Mucosa of rectum (tissue), 2 donors: ENCODE data around the gene GNAI2.
"Not testable (repeated sequence)": the region's sequence is repeated elsewhere in the genome, so short reads cannot be mapped to it uniquely, and the experiment has no call there.

Source experiments
- H3K27ac ChIP-seq, 2 donors: one replicate each; pipeline ENCODE4 v1.7.0; 2013; ENCODE audit warnings: inconsistent platforms in 2 of 2, low read depth in 2 of 2, low read length in 2 of 2
- H3K27me3 ChIP-seq, 2 donors: one replicate each; pipeline ENCODE4 v1.7.0; 2013; ENCODE audit warnings: low read length in 2 of 2; ENCODE audit not compliant: control insufficient read depth in 2 of 2, insufficient read depth in 2 of 2
- H3K36me3 ChIP-seq, 2 donors: one replicate each; pipeline ENCODE4 v1.7.0; 2013; ENCODE audit warnings: low read length in 2 of 2; ENCODE audit not compliant: control insufficient read depth in 2 of 2, insufficient read depth in 2 of 2
- H3K4me1 ChIP-seq, 2 donors: one replicate each; pipeline ENCODE4 v1.7.0; 2013; ENCODE audit warnings: low read length in 2 of 2, mild to moderate bottlenecking in 1 of 2; ENCODE audit not compliant: control insufficient read depth in 2 of 2, insufficient read depth in 2 of 2
- H3K4me3 ChIP-seq, 2 donors: one replicate each; pipeline ENCODE4 v1.7.0; 2013; ENCODE audit warnings: low read length in 2 of 2
- H3K9ac ChIP-seq, 2 donors: one replicate each; pipeline ENCODE4 v1.7.0; 2013; ENCODE audit warnings: low read length in 2 of 2, low read depth in 1 of 2, mild to moderate bottlenecking in 1 of 2
- H3K9me3 ChIP-seq, 2 donors: one replicate each; pipeline ENCODE4 v1.7.0; 2013; ENCODE audit warnings: low read length in 2 of 2; ENCODE audit not compliant: control insufficient read depth in 2 of 2
- donor health status: healthy.
- donor health status: Normal muscosa, but diverticular disease.

The GNAI2 gene

GRCh38 chr3:50268276-50268675, 32.3 kb downstream of the GNAI2 start:
- Histone ChIP-seq H3K27me3 (no peaks in the 10 kb centered on the region), H3K9ac (peak overlapping the region; percentile 75 to 93), H3K4me1 (peaks cover 66 to 75% of the 10 kb centered on the region in 2 donors), H3K27ac (peak overlapping the region; percentile 96 to 97), H3K36me3 (peaks cover 0 to 3% of the 10 kb centered on the region in 2 donors), H3K4me3 (peak overlapping the region; percentile 71 to 79), H3K9me3 (no peaks in the 10 kb centered on the region)

- Histone ChIP-seq H3K4me1 (peaks cover 70 to 79% of the 10 kb centered on the region in 2 donors), H3K36me3 (peaks cover 0 to 3% of the 10 kb centered on the region in 2 donors), H3K27ac (peak within 1 kb of the TSS; percentile 96 to 97), H3K27me3 (peaks cover 0 to 1% of the 10 kb centered on the region in 2 donors), H3K9me3 (no peaks in the 10 kb centered on the region), H3K4me3 (peak within 1 kb of the TSS; percentile 71 to 79), H3K9ac (peak within 1 kb of the TSS; percentile 93 to 94)
Measured at GRCh38 chr3:50268703-50269451, 32.9 kb downstream of the GNAI2 start, which contains the start of gene SEMA3B. Gene SEMA3B (plus strand): TSS chr3:50269147. CDS start chr3:50269241, 94 bp downstream.

DNA sequence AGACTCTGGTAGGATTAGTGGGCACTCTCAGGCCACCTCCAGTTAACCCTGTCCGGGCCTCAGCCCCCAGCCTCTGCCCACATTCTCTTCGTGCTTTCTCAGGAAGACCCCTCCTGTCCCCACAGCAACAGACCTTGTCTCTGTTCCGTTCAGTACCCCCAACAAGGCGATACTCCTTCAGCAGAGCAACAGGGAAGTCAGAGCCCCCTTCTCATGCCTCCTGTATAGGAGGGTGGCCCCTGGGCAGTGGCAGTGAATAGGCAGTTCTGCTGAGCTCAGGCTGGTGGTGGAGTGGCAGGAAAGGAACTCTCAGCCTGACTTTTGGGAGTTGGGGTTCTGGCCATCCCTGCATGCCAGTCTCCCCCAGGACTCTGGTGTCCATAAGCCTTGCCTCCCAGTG, 33.5 kb downstream of the GNAI2 start:
- H3K4me3 ChIP-seq = peak overlapping the region; percentile 71 to 79
- H3K27ac ChIP-seq = peak overlapping the region; percentile 96 to 97
- peaks cover 71 to 78% of the 10 kb centered on the region in 2 donors for H3K4me1 ChIP-seq
- H3K9me3 ChIP-seq = no peaks in the 10 kb centered on the region
- peaks cover 0 to 3% of the 10 kb centered on the region in 2 donors for H3K36me3 ChIP-seq
- peak overlapping the region; percentile 93 to 94 for H3K9ac ChIP-seq
- H3K27me3 ChIP-seq = peaks cover 0 to 3% of the 10 kb centered on the region in 2 donors

GRCh38 chr3:50269977-50270413, 34.0 kb downstream of the GNAI2 start:
- Histone ChIP-seq H3K27me3 (peaks cover 0 to 5% of the 10 kb centered on the region in 2 donors), H3K9ac (peak overlapping the region; percentile 93 to 94), H3K27ac (peak overlapping the region; percentile 96 to 97), H3K9me3 (no peaks in the 10 kb centered on the region), H3K4me1 (peaks cover 68 to 75% of the 10 kb centered on the region in 2 donors), H3K4me3 (peak overlapping the region; percentile 71 to 79), H3K36me3 (peaks cover 0 to 5% of the 10 kb centered on the region in 2 donors)

DNA sequence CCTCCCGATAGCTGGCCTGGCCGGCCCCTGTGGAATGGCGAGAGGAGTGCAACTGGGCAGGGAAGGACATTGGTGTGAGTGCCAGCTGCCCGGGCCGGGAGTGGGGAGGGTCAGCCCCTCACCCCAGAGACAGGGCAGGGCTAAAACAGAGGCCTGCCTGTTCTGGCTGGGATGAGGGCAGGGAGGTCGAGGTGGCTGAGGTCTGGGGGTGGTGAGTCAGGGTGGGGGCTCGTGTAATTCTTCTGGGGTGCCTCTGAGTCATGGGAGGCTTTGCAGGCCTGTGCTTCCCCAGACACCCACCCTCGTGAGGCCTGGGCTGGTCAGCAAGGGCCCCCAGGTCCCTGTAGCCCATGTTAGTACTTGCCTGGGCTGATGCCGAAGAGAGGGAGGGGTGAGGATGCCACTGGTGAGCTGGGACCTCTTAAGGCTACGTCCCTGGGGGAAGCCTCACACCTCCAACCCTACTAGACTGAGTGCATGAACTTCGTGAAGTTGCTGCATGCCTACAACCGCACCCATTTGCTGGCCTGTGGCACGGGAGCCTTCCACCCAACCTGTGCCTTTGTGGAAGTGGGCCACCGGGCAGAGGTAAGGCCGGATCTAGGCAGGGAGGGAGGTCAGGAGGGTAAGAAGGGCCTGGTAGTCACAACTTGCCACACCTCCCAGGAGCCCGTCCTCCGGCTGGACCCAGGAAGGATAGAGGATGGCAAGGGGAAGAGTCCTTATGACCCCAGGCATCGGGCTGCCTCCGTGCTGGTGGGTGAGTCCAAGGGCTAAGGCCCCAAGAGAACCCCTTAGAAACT, 34.6 kb downstream of the GNAI2 start:
- H3K4me1 ChIP-seq = peaks cover 62 to 69% of the 10 kb centered on the region in 2 donors
- H3K27ac ChIP-seq = peak overlapping the region; percentile 96 to 97
- no peaks in the 10 kb centered on the region for H3K9me3 ChIP-seq
- peaks cover 0 to 7% of the 10 kb centered on the region in 2 donors for H3K27me3 ChIP-seq
- peaks cover 0 to 5% of the 10 kb centered on the region in 2 donors for H3K36me3 ChIP-seq
- peak overlapping the region; percentile 30 to 79 for H3K4me3 ChIP-seq
- H3K9ac ChIP-seq = peak overlapping the region; percentile 60 to 93

DNA sequence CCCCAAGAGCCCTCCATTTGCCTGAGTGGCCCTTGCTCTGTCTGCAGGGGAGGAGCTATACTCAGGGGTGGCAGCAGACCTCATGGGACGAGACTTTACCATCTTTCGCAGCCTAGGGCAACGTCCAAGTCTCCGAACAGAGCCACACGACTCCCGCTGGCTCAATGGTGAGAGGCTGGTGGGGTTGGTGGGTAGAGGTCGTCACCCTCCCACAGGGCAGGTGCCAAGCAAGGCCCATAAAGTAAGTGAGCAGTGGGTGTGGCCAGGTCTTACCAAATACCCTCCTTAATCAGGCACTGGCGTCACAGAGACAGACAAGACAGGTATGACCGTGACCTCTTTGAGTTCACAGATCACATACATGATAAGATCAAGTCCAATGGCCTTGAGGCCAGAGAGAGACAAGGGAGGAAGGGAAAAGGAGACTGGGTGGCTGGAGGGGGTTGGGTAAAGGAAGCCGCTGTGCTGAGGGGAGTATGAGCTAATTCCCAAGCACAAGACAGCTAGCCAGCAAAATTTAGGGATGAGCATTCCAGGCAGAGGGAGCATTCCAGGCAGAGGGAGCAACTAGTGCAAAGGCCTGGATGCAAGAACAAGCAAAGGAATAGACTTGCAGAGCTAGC, 35.4 kb downstream of the GNAI2 start:
- peaks cover 0 to 5% of the 10 kb centered on the region in 2 donors for H3K36me3 ChIP-seq
- H3K4me1 ChIP-seq = peaks cover 54 to 62% of the 10 kb centered on the region in 2 donors
- peaks cover 0 to 7% of the 10 kb centered on the region in 2 donors for H3K27me3 ChIP-seq
- peak overlapping the region; percentile 60 to 93 for H3K9ac ChIP-seq
- H3K27ac ChIP-seq = peak overlapping the region; percentile 96 to 97
- H3K9me3 ChIP-seq = no peaks in the 10 kb centered on the region
- peak overlapping the region in 1 of 2 donors; percentile 31 for H3K4me3 ChIP-seq

DNA sequence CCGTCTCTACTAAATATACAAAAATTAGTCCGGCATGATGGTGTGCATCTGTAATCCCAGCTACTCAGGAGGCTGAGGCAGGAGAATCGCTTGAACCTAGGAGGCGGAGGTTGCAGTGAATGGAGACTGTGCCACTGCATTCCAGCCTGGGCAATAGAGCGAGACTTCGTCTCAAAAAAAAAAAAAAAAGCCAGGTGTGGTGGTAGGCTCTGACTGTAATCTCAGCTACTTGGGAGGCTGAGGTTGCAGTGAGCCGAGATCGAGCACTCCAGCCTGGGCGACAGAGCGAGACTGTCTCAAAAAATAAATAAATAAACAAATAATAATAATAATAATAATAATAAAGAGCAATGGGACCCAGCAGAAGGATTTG, 36.5 kb downstream of the GNAI2 start:
- Histone ChIP-seq H3K4me1 (peaks cover 44 to 53% of the 10 kb centered on the region in 2 donors), H3K9ac (peak overlapping the region in 1 of 2 donors; percentile 81)
- H3K27ac ChIP-seq, H3K9me3 ChIP-seq, H3K27me3 ChIP-seq, H3K4me3 ChIP-seq, H3K36me3 ChIP-seq: not testable (repeated sequence)

DNA sequence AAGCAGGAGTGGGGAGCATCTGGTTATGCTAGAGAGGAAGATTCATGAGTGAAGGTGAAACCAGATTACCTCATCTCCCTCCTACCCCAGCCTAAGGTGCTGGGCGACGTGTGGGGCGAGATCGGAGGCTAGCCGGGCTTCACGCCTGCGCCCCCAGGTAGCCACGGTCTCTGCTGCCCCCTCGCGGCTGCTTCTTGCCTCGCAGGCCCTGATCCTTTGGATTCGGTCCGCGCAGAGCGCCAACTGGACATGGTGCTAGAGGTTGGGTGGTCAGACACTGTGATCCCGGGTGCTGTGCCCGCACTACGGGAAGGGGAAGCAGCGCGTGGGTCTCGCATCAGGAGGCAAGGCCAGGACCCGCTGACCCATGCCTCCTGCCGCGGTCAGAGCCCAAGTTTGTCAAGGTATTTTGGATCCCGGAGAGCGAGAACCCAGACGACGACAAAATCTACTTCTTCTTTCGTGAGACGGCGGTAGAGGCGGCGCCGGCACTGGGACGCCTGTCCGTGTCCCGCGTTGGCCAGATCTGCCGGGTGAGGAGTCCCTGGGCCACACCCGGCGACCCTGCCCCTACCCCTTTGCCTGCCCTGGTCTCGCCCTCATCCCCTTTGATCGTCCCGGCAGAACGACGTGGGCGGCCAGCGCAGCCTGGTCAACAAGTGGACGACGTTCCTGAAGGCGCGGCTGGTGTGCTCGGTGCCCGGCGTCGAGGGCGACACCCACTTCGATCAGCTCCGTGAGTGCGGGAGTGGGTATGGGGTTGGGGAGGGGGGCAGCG, 37.1 kb downstream of the GNAI2 start:
- peaks cover 0 to 5% of the 10 kb centered on the region in 2 donors for H3K36me3 ChIP-seq
- no peaks in the 10 kb centered on the region for H3K9me3 ChIP-seq
- peak overlapping the region; percentile 13 to 16 for H3K27ac ChIP-seq
- peaks cover 0 to 7% of the 10 kb centered on the region in 2 donors for H3K27me3 ChIP-seq
- H3K9ac ChIP-seq = peak overlapping the region; percentile 20 to 81
- H3K4me3 ChIP-seq = peak overlapping the region; percentile 60 to 65
- H3K4me1 ChIP-seq = peaks cover 39 to 47% of the 10 kb centered on the region in 2 donors

DNA sequence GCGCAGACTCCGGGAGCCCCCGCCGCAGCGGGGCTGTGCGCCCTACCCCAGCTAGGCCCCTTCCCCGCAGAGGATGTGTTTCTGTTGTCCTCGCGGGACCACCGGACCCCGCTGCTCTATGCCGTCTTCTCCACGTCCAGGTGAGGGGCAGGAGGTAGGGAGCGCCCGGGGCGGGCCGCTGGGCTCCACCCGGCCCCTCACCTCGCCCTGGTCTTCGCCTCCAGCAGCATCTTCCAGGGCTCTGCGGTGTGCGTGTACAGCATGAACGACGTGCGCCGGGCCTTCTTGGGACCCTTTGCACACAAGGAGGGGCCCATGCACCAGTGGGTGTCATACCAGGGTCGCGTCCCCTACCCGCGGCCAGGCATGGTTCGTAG, 37.7 kb downstream of the GNAI2 start:
- Histone ChIP-seq H3K4me3 (no peak overlapping the region), H3K27ac (no peak overlapping the region), H3K36me3 (peaks cover 0 to 5% of the 10 kb centered on the region in 2 donors), H3K9me3 (no peaks in the 10 kb centered on the region), H3K4me1 (peaks cover 33 to 41% of the 10 kb centered on the region in 2 donors), H3K27me3 (peaks cover 0 to 7% of the 10 kb centered on the region in 2 donors), H3K9ac (peak overlapping the region in 1 of 2 donors; percentile 81)
